Measurements from ENCODE around the gene TAS2R50. TPM values are rescaled to one million over a fixed set of nuclear protein-coding genes. Genes with fewer than 3 reads are reported as not detected.

TAS2R50 gene
- total and polyA plus RNA-seq, 10 of the 15 experiments (the other 5 are each of a cell fraction or from before 2014, with no cell fraction given), result 0.33 to 3.2 (median 1.6) TPM; not detected in 5

DNA sequence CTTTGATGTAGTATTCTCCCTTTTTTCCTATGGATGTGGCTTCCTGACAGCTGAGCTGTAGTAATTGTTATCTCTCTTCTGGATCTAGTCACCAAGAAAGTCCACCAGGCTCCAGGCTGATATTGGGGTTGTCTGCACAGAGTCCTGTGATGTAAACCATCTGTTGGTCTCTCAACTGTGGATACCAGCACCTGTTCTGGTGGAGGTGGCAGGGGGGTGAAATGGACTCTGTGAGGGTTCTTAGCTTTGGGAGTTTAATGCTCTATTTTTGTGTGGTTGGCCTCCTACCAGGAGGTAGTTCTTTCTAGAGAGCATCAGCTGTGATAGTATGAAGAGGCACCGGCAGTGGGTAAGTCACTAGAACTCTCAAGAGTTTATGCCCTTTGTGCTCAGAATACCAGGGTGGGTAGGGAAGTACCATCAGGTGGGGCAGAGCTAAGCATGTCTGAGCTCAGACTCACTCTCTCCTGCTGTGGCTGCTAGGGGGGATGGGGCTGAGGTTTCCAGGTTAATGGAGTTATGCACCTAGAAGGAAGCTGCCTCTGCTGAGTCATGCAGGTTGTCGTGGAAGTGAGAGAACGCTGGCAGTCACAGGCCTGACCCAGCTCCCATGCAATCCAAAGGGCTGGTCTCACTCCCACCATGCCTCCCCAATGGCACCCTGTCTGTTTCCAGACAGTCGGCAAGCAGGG is 44.6 kb downstream of the TAS2R50 start (continued):
- TF ChIP-seq, protein P1, sequence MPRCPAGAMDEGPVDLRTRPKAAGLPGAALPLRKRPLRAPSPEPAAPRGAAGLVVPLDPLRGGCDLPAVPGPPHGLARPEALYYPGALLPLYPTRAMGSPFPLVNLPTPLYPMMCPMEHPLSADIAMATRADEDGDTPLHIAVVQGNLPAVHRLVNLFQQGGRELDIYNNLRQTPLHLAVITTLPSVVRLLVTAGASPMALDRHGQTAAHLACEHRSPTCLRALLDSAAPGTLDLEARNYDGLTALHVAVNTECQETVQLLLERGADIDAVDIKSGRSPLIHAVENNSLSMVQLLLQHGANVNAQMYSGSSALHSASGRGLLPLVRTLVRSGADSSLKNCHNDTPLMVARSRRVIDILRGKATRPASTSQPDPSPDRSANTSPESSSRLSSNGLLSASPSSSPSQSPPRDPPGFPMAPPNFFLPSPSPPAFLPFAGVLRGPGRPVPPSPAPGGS (IDR thresholded peaks at IDR 0.05; ENCODE audit: borderline replicate concordance, insufficient read depth, low read depth, low read length, poor library complexity, severe bottlenecking), result no peak
- TF ChIP-seq ESRRA (IDR thresholded peaks at IDR 0.05; ENCODE audit: low read length) (no peak), RAD51 (IDR thresholded peaks at IDR 0.05) (no peak), MEF2B (IDR thresholded peaks at IDR 0.05; ENCODE audit: partially characterized antibody, poor library complexity, severe bottlenecking) (no peak), CREB1 (IDR thresholded peaks at IDR 0.05; ENCODE audit: low read depth) (no peak), FOXM1 (IDR thresholded peaks at IDR 0.05; ENCODE audit: low read depth, low read length) (no peak), RFX5 (IDR thresholded peaks at IDR 0.05; ENCODE audit: low read depth, low read length) (no peak), CHD1 (IDR thresholded peaks at IDR 0.05; ENCODE audit: low read depth, low read length) (no peak)
- TF ChIP-seq, protein P2, sequence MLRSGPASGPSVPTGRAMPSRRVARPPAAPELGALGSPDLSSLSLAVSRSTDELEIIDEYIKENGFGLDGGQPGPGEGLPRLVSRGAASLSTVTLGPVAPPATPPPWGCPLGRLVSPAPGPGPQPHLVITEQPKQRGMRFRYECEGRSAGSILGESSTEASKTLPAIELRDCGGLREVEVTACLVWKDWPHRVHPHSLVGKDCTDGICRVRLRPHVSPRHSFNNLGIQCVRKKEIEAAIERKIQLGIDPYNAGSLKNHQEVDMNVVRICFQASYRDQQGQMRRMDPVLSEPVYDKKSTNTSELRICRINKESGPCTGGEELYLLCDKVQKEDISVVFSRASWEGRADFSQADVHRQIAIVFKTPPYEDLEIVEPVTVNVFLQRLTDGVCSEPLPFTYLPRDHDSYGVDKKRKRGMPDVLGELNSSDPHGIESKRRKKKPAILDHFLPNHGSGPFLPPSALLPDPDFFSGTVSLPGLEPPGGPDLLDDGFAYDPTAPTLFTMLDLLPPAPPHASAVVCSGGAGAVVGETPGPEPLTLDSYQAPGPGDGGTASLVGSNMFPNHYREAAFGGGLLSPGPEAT (IDR thresholded peaks at IDR 0.05; ENCODE audit: low read depth), result no peak
- TF ChIP-seq, protein P3, sequence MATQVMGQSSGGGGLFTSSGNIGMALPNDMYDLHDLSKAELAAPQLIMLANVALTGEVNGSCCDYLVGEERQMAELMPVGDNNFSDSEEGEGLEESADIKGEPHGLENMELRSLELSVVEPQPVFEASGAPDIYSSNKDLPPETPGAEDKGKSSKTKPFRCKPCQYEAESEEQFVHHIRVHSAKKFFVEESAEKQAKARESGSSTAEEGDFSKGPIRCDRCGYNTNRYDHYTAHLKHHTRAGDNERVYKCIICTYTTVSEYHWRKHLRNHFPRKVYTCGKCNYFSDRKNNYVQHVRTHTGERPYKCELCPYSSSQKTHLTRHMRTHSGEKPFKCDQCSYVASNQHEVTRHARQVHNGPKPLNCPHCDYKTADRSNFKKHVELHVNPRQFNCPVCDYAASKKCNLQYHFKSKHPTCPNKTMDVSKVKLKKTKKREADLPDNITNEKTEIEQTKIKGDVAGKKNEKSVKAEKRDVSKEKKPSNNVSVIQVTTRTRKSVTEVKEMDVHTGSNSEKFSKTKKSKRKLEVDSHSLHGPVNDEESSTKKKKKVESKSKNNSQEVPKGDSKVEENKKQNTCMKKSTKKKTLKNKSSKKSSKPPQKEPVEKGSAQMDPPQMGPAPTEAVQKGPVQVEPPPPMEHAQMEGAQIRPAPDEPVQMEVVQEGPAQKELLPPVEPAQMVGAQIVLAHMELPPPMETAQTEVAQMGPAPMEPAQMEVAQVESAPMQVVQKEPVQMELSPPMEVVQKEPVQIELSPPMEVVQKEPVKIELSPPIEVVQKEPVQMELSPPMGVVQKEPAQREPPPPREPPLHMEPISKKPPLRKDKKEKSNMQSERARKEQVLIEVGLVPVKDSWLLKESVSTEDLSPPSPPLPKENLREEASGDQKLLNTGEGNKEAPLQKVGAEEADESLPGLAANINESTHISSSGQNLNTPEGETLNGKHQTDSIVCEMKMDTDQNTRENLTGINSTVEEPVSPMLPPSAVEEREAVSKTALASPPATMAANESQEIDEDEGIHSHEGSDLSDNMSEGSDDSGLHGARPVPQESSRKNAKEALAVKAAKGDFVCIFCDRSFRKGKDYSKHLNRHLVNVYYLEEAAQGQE (IDR thresholded peaks at IDR 0.05; ENCODE audit: low read depth, low read length), result no peak
- TF ChIP-seq, protein P4, sequence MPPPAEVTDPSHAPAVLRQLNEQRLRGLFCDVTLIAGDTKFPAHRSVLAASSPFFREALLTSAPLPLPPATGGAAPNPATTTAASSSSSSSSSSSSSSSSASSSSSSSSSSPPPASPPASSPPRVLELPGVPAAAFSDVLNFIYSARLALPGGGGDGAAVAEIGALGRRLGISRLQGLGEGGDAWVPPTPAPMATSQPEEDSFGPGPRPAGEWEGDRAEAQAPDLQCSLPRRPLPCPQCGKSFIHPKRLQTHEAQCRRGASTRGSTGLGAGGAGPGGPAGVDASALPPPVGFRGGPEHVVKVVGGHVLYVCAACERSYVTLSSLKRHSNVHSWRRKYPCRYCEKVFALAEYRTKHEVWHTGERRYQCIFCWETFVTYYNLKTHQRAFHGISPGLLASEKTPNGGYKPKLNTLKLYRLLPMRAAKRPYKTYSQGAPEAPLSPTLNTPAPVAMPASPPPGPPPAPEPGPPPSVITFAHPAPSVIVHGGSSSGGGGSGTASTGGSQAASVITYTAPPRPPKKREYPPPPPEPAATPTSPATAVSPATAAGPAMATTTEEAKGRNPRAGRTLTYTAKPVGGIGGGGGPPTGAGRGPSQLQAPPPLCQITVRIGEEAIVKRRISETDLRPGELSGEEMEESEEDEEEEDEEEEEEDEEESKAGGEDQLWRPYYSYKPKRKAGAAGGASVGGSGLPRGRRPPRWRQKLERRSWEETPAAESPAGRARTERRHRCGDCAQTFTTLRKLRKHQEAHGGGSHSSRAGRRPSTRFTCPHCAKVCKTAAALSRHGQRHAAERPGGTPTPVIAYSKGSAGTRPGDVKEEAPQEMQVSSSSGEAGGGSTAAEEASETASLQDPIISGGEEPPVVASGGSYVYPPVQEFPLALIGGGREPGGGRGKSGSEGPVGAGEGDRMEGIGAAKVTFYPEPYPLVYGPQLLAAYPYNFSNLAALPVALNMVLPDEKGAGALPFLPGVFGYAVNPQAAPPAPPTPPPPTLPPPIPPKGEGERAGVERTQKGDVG (CRISPR knock-in tag; IDR thresholded peaks at IDR 0.05), result no peak

Data from GM12878 (cell line).